HG03457 (cell line): ENCODE data around the gene FOXP1.
A peak's percentile ranks its signal among the peaks of the same experiment; 100 is the strongest.

Source experiments
- ATAC-seq: cut with Tn5 transposase; IDR thresholded peaks from one replicate; pipeline ENCODE4 v1.9.1; 2021; ENCODE audit warnings: moderate number of reproducible peaks; ENCODE audit not compliant: unreplicated experiment

FOXP1 gene

DNA sequence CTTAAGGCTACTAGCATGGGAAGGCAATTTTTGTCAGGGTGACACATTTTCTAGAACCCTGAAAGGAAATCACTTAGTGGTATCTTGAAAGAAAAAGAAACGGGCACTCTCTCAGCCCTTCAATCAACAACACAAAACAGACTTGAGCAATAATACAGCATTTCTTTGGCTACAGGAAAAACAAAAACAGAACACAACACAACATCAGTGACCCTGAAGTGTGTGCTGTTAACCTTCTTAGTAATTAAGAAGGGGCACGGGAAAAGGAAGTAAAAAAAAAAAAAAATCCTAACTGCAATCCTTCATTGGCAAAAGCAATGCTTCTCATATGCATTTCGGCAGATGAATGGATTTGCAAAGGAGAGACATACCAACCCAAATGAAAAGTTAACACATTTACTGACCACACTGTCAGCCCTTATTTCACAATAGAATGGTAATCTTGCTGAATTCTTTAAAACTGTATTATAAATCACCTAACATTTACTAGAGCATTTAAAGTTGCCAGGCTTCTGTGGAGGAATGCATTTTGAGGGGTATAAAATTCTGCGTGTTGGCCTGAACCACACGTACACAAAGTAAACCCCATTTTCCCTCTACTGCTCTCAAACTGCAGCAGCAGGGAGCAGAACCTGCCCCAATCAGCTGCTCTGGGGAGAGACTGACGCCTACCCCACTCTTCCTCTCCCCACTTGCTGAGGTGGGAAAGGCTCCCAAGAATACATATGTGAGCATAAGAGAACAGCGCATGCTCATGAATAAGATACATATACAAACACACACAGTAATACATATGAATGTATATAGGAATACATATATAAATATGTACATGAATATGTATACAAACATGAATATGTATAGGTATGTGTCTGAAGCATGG is 198.5 kb downstream of the FOXP1 start:
- no peak for ATAC-seq

GRCh38 chr3:71384388-71384787 is 199.1 kb downstream of the FOXP1 start:
- no peak for ATAC-seq

DNA sequence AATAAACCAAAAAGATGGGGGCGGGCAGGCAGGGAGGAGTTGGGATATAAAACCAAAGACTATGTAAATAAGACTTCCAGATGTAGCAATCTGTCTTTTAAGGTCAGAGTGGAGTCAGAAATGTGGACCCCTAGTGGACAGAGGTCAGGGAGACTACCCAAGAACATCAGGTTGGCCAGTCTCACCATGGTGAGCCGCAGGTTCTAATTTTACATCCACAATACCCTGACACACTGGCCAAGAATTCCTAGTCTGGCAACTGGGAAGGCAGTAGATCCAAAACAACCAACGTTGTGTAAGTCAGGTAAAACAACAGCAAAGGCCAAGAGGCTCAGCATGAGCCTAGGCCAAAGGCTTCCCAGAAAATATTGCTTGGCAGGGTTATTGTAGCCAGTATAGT is 203.4 kb downstream of the FOXP1 start:
- no peak for ATAC-seq

- ATAC-seq = no peak
Measured at GRCh38 chr3:71378509-71378908, 205.0 kb downstream of the FOXP1 start.

- no peak for ATAC-seq
Measured at GRCh38 chr3:71376911-71377310, 206.6 kb downstream of the FOXP1 start.

DNA sequence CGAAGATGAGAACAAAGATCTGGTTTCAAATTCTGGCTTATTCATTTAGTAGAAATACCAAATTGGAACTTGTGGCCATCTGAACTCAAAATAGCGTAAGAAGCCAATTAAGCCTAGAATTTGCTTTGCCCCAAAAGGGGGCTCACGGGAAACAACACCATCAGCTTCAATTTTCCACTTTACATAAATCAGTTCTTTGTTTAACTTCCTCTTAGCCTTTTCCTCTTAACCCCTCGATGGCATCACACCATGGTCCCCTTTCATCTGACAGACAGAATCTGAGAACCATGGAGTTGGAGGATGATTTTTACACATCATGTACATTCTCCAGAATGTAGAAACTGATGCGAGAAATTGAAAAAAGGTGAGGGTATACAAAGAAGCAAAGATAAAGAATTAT is 207.0 kb downstream of the FOXP1 start:
- no peak for ATAC-seq

DNA sequence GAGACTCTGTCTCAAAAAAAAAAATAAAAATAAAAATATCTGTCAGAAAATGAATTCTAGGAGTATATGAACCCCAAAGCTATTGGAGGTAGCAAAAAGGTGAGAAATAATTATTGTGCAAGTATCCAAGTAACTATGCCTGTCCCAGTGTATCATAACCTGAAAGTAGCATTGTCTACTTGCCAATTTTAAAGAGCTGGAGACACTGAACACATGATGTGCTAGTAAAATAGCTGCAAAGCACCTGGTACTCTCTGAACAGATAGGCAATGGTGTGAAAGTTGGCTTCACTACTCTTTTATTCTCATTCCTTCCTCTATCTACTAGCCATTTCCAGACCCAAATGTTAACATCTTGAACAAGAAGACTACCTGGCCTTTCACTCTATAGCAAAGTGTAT is 208.9 kb downstream of the FOXP1 start:
- ATAC-seq = no peak

GRCh38 chr3:71372911-71373637 is 210.5 kb downstream of the FOXP1 start:
- ATAC-seq = no peak

DNA sequence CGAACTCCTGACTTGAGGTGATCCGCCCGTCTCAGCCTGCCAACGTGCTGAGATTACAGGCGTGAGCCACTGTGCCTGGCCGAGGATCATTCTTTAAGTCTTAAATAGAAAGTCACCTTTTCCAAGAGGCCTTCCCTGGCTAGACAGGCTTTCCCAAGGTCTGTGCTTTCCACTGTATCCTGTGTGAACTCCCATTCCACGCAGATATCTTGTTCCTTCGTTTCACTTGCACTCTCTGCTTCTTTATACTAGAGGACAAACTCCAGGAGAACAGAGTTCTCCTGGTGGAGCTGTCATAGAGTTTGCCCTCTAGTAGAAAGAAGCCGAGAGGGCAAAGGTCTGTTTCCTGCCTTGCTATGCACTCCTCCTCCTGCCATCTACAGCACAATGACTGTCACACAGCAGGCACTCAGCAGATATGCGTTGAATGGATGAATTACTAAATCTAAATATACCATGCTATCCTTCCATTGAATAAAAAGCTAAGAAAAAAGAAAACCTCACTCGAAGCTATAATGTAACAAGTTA is 211.2 kb downstream of the FOXP1 start:
- no peak for ATAC-seq

DNA sequence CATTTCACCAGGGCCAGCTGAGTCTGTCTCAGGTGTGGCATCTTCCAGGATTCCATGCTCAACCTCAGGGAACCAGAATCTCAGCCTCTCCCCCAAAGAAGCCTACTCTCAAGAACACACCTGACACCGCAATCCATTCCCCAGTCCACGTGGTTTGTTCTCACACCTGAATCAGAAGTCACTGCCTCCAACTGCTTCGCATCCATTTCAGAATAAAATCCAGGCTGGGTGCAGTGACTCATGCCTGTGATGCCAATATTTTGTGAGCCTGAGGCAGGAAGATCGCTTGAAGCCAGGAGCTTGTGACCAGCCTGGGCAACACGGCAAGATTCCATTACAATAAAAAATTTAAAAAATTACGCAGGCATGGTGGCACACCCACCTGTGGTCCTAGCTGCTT is 212.2 kb downstream of the FOXP1 start:
- ATAC-seq = no peak

DNA sequence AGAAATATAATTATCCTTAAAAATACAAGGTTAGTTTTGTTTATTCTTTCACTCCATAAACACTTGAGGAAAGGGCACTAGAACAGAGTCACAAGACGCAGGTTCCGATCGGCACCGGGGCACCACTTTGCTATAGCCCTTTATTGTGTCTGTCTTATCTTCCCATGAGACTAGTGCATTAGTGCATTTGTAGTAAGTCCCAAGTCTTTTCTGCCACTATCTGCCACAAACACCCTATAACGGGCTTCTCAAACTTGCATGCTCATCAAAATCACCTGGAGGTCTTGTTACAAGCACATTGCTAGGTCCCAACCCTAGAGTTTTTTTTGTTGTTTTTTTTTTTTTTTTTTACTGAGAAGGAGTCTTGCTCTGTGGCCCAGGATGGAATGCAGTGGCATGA is 213.1 kb downstream of the FOXP1 start:
- no peak for ATAC-seq

- ATAC-seq = no peak
Measured at GRCh38 chr3:71369701-71370391, 213.7 kb downstream of the FOXP1 start.

- no peak for ATAC-seq
Measured at GRCh38 chr3:71366988-71367604, 216.4 kb downstream of the FOXP1 start.

GRCh38 chr3:71361334-71361890 is 222.1 kb downstream of the FOXP1 start:
- no peak for ATAC-seq

DNA sequence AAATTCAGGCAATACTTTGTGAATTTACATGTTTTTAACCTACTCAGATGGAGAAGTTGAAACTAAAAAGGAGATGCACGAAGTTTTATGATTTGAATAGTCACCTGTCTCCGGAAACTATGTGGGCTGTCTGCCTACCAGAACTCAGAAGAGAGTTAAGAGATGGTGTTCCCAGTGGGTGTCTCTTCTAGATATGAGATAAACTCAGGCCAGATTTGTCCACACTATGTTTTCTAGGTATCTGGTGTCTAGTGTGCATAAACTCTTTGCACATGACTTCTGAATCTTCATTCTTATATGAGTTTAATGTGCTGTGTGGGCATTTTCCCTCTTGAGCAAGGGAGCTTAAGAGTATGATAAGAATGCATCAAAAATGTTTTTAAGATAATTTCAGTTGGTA is 222.8 kb downstream of the FOXP1 start:
- peak; percentile 76 for ATAC-seq

GRCh38 chr3:71360180-71360579 is 223.3 kb downstream of the FOXP1 start:
- ATAC-seq = peak; percentile 33

GRCh38 chr3:71358243-71358642 is 225.3 kb downstream of the FOXP1 start:
- ATAC-seq = no peak

DNA sequence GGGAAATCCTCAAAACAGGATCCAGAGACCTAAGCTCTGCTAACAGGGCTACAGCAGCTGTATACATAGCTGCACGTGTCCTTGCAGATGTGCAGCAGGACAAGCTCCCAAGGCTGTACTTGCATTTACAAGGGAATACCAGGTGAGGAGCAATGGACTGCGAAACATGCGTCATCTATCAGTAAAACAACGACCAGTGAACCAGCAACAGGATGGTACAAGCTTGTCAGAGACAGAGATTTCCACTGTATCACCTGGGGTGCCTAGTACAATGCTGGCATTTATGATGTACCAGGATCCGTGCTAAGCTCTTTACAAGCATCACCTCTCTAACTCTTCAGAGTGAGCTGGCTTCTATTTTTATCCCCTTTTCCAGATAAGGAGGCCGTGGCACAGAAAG is 227.3 kb downstream of the FOXP1 start:
- ATAC-seq = no peak

DNA sequence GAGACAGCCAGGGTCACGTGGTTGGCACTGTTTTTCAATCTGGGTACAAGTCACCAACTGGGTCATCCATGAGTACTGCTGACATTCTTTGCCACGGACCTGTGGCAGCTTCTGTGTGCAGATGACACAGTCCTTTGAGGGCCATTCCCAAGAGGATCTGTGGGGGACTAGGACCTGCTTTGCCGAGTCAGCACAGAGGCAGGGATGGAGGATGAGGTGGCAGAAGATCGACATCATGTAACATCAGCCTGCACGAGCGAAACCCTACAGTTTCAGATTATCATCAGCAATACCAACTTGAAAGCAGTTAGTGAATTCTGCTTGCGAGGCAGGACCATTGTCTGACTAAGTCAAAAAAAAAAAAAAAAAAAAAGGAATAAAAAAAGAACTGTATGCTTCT is 227.7 kb downstream of the FOXP1 start:
- no peak for ATAC-seq

DNA sequence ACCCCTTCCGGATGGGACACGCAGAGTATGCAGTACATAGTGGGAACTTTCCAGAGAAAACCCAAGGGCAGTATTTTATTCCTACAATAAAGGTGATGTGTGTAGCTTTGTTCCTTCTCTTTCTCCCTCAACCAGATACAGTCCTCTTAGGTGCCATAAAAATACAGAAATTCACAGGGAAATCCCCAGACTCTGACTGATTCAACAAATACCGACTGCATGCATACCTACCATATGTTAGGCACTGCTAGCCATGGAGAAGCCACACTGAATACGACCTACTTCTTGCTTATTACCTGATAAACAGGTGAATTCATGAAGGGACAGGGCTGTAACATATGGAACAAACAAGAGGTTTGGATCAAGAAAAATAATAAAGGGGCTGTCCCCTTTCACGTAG is 228.5 kb downstream of the FOXP1 start:
- ATAC-seq = no peak
